HepG2 (cell line): ENCODE data around the gene HS2ST1. TPM values are rescaled to one million over a fixed set of nuclear protein-coding genes. Genes with fewer than 3 reads are reported as not detected.

Source experiments
- ATAC-seq: fragments of 200-7000 bp; cut with Tn5 transposase; 3 replicates; pipeline ENCODE4 v1.9.1; 2020; ENCODE audit warnings: mild to moderate bottlenecking, moderate library complexity
- BruUV-seq: library from RNA; stranded (reverse); fragments of 400-500 nt; replicated peaks from 2 replicates; lab custom pipeline; 2021; lab: Mats Ljungman, UMichigan
- CTCF ChIA-PET: fragments of 300-600 bp; formaldehyde crosslinking; extraction: SDS; loops from one replicate; lab custom pipeline; 2021; ENCODE audit warnings: low total read pairs, inconsistent platforms, low intra/inter-chr PET ratio; lab: Yijun Ruan, JAX
- POLR2A ChIA-PET: fragments of 350-600 bp; sonication (Branson Sonifier 250); formaldehyde crosslinking; loops from one replicate; lab custom pipeline; 2020; ENCODE audit warnings: antibody characterized with exemption, inconsistent platforms; lab: Yijun Ruan, JAX
- DNase-seq: peaks from one replicate; pipeline ENCODE4 v3.0.0-alpha.2; 2015; ENCODE audit warnings: low spot score
- FAIRE-seq: peaks from 3 replicates; lab custom pipeline; 2011; peaks lifted over from hg19 to GRCh38; lab: Jason Lieb, UNC
- H2AFZ ChIP-seq: one replicate; pipeline ENCODE4 v1.6.1; 2011; ENCODE audit warnings: low read length, inconsistent platforms
- H3K27ac ChIP-seq: fragments of 300-600 bp; 3 replicates; pipeline ENCODE4 v1.8.0; 2011; ENCODE audit warnings: mixed run types, mild to moderate bottlenecking, mixed read lengths, low read length, inconsistent platforms; ENCODE audit not compliant: insufficient read depth; ENCODE audit errors: extremely low read length
- H3K27me3 ChIP-seq, 2 experiments: fragments of 200-600 bp in 1 of 2; 2 replicates in 1 of 2; 3 replicates in 1 of 2; pipeline versions ENCODE4 v1.6.0 to v1.8.0; 2011; ENCODE audit warnings: low read length in 2 of 2, mild to moderate bottlenecking in 2 of 2, moderate library complexity in 2 of 2, inconsistent platforms in 1 of 2; ENCODE audit not compliant: insufficient read depth in 2 of 2, control insufficient read depth in 1 of 2
- H3K36me3 ChIP-seq, 2 experiments: fragments of 200-600 bp in 1 of 2; replicated peaks in 1 of 2; 2 replicates in 1 of 2; 3 replicates in 1 of 2; pipeline versions ENCODE4 v1.5.1 to v1.8.0; 2011; ENCODE audit warnings: low read length in 2 of 2, inconsistent platforms in 1 of 2; ENCODE audit not compliant: insufficient read depth in 2 of 2, control insufficient read depth in 1 of 2
- H3K4me1 ChIP-seq: 2 replicates; pipeline ENCODE4 v1.5.1; 2012; ENCODE audit warnings: low read length, inconsistent platforms; ENCODE audit not compliant: insufficient read depth
- H3K4me2 ChIP-seq: 2 replicates; pipeline ENCODE4 v1.6.0; 2011; ENCODE audit warnings: low read depth, low read length, inconsistent platforms
- H3K4me3 ChIP-seq, 3 experiments: fragments of 200-600 bp in 1 of 3; sonication (generic), shearing (Covaris generic) in 1 of 3; replicated peaks in 1 of 3; 2 replicates each; pipeline ENCODE4 v1.5.1; 2011 to 2016; ENCODE audit warnings: low read length in 3 of 3, inconsistent platforms in 2 of 3, low read depth in 2 of 3, mild to moderate bottlenecking in 2 of 3, control low read depth in 1 of 3, mixed read lengths in 1 of 3; ENCODE audit not compliant: insufficient read depth in 1 of 3
- H3K79me2 ChIP-seq: one replicate; pipeline ENCODE4 v1.6.1; 2011; ENCODE audit warnings: low read length, inconsistent platforms; ENCODE audit not compliant: insufficient read depth
- H3K9ac ChIP-seq: 2 replicates; pipeline ENCODE4 v1.6.0; 2011; ENCODE audit warnings: mild to moderate bottlenecking, low read depth, low read length, inconsistent platforms; ENCODE audit not compliant: insufficient read depth
- H3K9me3 ChIP-seq: 2 replicates; pipeline ENCODE4 v1.5.1; 2012; ENCODE audit warnings: mild to moderate bottlenecking, low read length
- H4K20me1 ChIP-seq: 2 replicates; pipeline ENCODE4 v1.6.0; 2011; ENCODE audit warnings: inconsistent platforms, mild to moderate bottlenecking, low read length, moderate library complexity; ENCODE audit not compliant: insufficient read depth
- SNAPC4 ChIP-seq: sonication (generic); formaldehyde crosslinking; IDR thresholded peaks from 2 replicates; pipeline ENCODE4 v1.4.0; 2020; ENCODE audit warnings: mild to moderate bottlenecking, missing genetic modification reagents
- ZNF121 ChIP-seq: sonication (generic); formaldehyde crosslinking; IDR thresholded peaks from 2 replicates; pipeline ENCODE4 v1.5.0; 2020; ENCODE audit warnings: mild to moderate bottlenecking, missing genetic modification reagents
- ZNF770 ChIP-seq: sonication (generic); formaldehyde crosslinking; IDR thresholded peaks from 2 replicates; pipeline ENCODE4 v1.5.0; 2020; ENCODE audit warnings: mild to moderate bottlenecking, missing genetic modification reagents
- in situ Hi-C: cut with HindIII; loops from 2 replicates; pipeline ENCODE4 v1.10.0; 2017; ENCODE audit warnings: low pct_unique_long_range_greater_than_20kb; ENCODE audit not compliant: extremely low pct_ligation_motif_present
- intact Hi-C: fragments of 100-400 bp; cut with micrococcal nuclease; formaldehyde crosslinking; loops from one replicate; pipeline ENCODE4 v1.10.0; 2022; ENCODE audit not compliant: unreplicated experiment
- polyA plus RNA-seq, 8 experiments: library from polyadenylated mRNA; depleted of rRNA in 3 of 8; stranded (reverse) in 7 of 8; unstranded in 1 of 8; fragments of >200 nt; fragmentation: Illumina TruSeq in 4 of 8; extraction: Trizol in 4 of 8; gene quantifications; 2 replicates each; pipeline versions ENCODE4 v1.2.1 to v1.2.3, GENCODE V29; 2011 to 2016; ENCODE audit warnings: low read depth in 4 of 8, missing spikeins in 1 of 8, mixed read lengths in 1 of 8; ENCODE audit not compliant: insufficient read depth in 1 of 8
- total RNA-seq, 5 experiments: library from RNA; depleted of rRNA; stranded (reverse); fragments of >200 nt; fragmentation: Illumina TruSeq; extraction: Trizol; gene quantifications; 2 replicates each; pipeline ENCODE4 v1.2.3, GENCODE V29; 2016; ENCODE audit warnings: low read depth in 1 of 5

Gene HS2ST1
- total and polyA plus RNA-seq, 2 of the 13 experiments (the other 11 are each of a cell fraction or from before 2014, with no cell fraction given): 22.1 to 58.7 TPM

GRCh38 chr1:86976664-86977063 lies 62.2 kb downstream of the HS2ST1 start:
- Histone ChIP-seq H3K36me3 (no peaks in the 10 kb centered on the region), H4K20me1 (0 out of 2 replicates have a peak, but pooled peaks cover 4% of the 10 kb centered on the region), H3K9ac (no peak overlapping the region), H3K9me3 (no peaks in the 10 kb centered on the region), H3K79me2 (peaks cover 77% of the 10 kb centered on the region), H3K4me1 (peaks cover 28% of the 10 kb centered on the region), H2AFZ (no peak overlapping the region), H3K27me3 (no peaks in the 10 kb centered on the region; a peak in 1 of 5 replicates), H3K27ac (no peak overlapping the region), H3K4me2 (no peak overlapping the region), H3K4me3 (no peak overlapping the region)
- DNase-seq (no peak), FAIRE-seq (no peak), ATAC-seq (no peak)
- ChIA-PET CTCF (no interaction called here), POLR2A (no interaction called here)
- BruUV-seq: no TSS peak
- intact Hi-C loops (no loop called here), in situ Hi-C loops (no loop called here)
- TF ChIP-seq SNAPC4 (CRISPR knock-in tag) (no peak), ZNF121 (peak; percentile 77), ZNF770 (CRISPR knock-in tag) (peak; percentile 30; the same call in 1 of the 2 replicates)
